ENCODE data around the gene BLVRA. TPM values are rescaled to one million over a fixed set of nuclear protein-coding genes. Genes with fewer than 3 reads are reported as not detected.
"Not testable (repeated sequence)": the region's sequence is repeated elsewhere in the genome, so short reads cannot be mapped to it uniquely, and the experiment has no call there.

BLVRA gene
- total RNA-seq, 2 donors from 2014 or later: 29.6 to 54.8 TPM

- no peaks in the 10 kb centered on the region for H3K27me3 ChIP-seq
- H3K4me3 ChIP-seq: no peak overlapping the region
- DNase-seq (ENCODE audit: low spot score): no peak
- TF ChIP-seq CTCF (IDR thresholded peaks at IDR 0.05): no peak
- H3K4me1 ChIP-seq: peaks cover 0 to under 1% of the 10 kb centered on the region in 2 donors
- no peak overlapping the region for H3K27ac ChIP-seq
- peaks cover 12% of the 10 kb centered on the region for H3K36me3 ChIP-seq
- H3K9me3 ChIP-seq: no peaks in the 10 kb centered on the region
Observed at GRCh38 chr7:43769791-43770465, 11.4 kb downstream of the BLVRA start.

- Histone ChIP-seq H3K27ac (no peak overlapping the region), H3K4me3 (no peak overlapping the region), H3K27me3 (no peaks in the 10 kb centered on the region), H3K9me3 (no peaks in the 10 kb centered on the region), H3K36me3 (peaks cover 12% of the 10 kb centered on the region), H3K4me1 (no peaks in the 10 kb centered on the region)
- no peak for DNase-seq (ENCODE audit: low spot score)
- no peak for TF ChIP-seq CTCF (IDR thresholded peaks at IDR 0.05)
Observed at GRCh38 chr7:43771128-43771527, 12.6 kb downstream of the BLVRA start.

- Histone ChIP-seq H3K36me3 (peaks cover 12% of the 10 kb centered on the region), H3K27me3 (no peaks in the 10 kb centered on the region), H3K4me3 (no peak overlapping the region), H3K9me3 (no peaks in the 10 kb centered on the region), H3K4me1 (no peaks in the 10 kb centered on the region), H3K27ac (no peak overlapping the region)
- TF ChIP-seq CTCF (IDR thresholded peaks at IDR 0.05): no peak
- DNase-seq (ENCODE audit: low spot score): no peak
Observed at GRCh38 chr7:43771573-43771972, 13.1 kb downstream of the BLVRA start.

- H3K4me3 ChIP-seq; H3K27me3 ChIP-seq; H3K9me3 ChIP-seq; H3K4me1 ChIP-seq; H3K27ac ChIP-seq; DNase-seq (ENCODE audit: low spot score): not testable (repeated sequence)
- peaks cover 12% of the 10 kb centered on the region for H3K36me3 ChIP-seq
Observed at GRCh38 chr7:43773268-43773667, 14.8 kb downstream of the BLVRA start.

- H3K4me1 ChIP-seq; H3K27me3 ChIP-seq; H3K4me3 ChIP-seq; H3K9me3 ChIP-seq; H3K27ac ChIP-seq; DNase-seq (ENCODE audit: low spot score): not testable (repeated sequence)
- peaks cover 12% of the 10 kb centered on the region for H3K36me3 ChIP-seq
Observed at GRCh38 chr7:43775255-43775654, 16.8 kb downstream of the BLVRA start.

GRCh38 chr7:43778293-43779044 lies 20.0 kb downstream of the BLVRA start:
- not testable (repeated sequence) for H3K27me3 ChIP-seq; DNase-seq (ENCODE audit: low spot score); H3K27ac ChIP-seq; H3K4me1 ChIP-seq; H3K9me3 ChIP-seq; H3K36me3 ChIP-seq; H3K4me3 ChIP-seq

GRCh38 chr7:43779045-43779812 lies 20.7 kb downstream of the BLVRA start:
- Histone ChIP-seq H3K4me3 (no peak overlapping the region), H3K9me3 (no peaks in the 10 kb centered on the region), H3K36me3 (no peaks in the 10 kb centered on the region), H3K4me1 (no peaks in the 10 kb centered on the region), H3K27ac (no peak overlapping the region), H3K27me3 (no peaks in the 10 kb centered on the region)
- no peak for TF ChIP-seq CTCF (IDR thresholded peaks at IDR 0.05)
- no peak for DNase-seq (ENCODE audit: low spot score)
